ENCODE results near the gene VEGFA. TPM values are rescaled to one million over a fixed set of nuclear protein-coding genes. Genes with fewer than 3 reads are reported as not detected.

The VEGFA gene
- total and polyA plus RNA-seq, 2 experiments from 2014 or later = 10.7 to 241 TPM

DNA sequence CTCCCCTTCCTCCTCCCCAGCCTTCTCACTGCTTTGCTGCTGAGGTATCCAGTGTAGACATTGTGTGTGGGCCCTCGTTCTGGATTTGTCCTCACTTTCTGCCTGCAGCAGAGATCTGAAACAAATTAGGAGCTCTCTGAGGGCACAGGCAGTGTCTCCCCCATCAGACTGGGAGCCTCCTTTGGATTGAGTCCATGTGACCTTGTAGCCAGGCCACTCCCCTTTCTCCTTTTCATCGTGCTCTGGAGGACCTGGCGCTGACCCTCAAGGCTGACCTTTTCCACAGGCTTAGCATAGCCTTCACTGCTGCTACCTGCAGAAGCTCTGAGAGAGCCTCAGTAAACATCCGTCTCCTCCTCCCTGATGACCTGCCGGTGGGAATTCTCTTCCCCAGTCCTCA is 26.2 kb downstream of the VEGFA start:
- H3K9me3 ChIP-seq (ENCODE audit: low read depth) = no peaks in the 10 kb centered on the region
- in situ Hi-C loops (cut with MboI) = no loop called here
- H3K4me3 ChIP-seq = no peak overlapping the region
- no peak overlapping the region for H2AFZ ChIP-seq
- H3K9ac ChIP-seq = no peak overlapping the region
- no peak overlapping the region for H3K27ac ChIP-seq
- no peaks in the 10 kb centered on the region for H3K9me2 ChIP-seq (ENCODE audit: insufficient read depth)
- 84 to 88% methylated on average over 5 of the region's 5 CpGs for WGBS, 2 experiments (ENCODE audit: low coverage in 1 of 2, low lambda C conversion rate in 2 of 2, missing lambda C conversion rate in 2 of 2)
- H3K4me2 ChIP-seq (ENCODE audit: unreplicated experiment) = no peak overlapping the region
- no peaks in the 10 kb centered on the region for H3K79me2 ChIP-seq (ENCODE audit: insufficient read depth)
- DNase-seq = no peak
- TF ChIP-seq EZH2 (IDR thresholded peaks at IDR 0.05; ENCODE audit: insufficient read depth, poor library complexity, severe bottlenecking) (no peak), EZH2phosphoT487 (IDR thresholded peaks at IDR 0.05; ENCODE audit: insufficient read depth, low read depth) (no peak)
- peaks cover 5% of the 10 kb centered on the region for H3K4me1 ChIP-seq (ENCODE audit: insufficient read depth)
- H3K27me3 ChIP-seq (replicated peaks; ENCODE audit: insufficient read depth) = no peaks in the 10 kb centered on the region
- no peaks in the 10 kb centered on the region for H3F3A ChIP-seq (ENCODE audit: insufficient read depth)
- no peaks in the 10 kb centered on the region for H3K36me3 ChIP-seq (ENCODE audit: low read depth)
- no peaks in the 10 kb centered on the region for H4K20me1 ChIP-seq (ENCODE audit: insufficient read depth)

GRCh38 chr6:43796903-43797890 is 27.2 kb downstream of the VEGFA start:
- Histone ChIP-seq H3K27me3 (replicated peaks; ENCODE audit: insufficient read depth) (no peaks in the 10 kb centered on the region), H3K4me1 (ENCODE audit: insufficient read depth) (peaks cover 5% of the 10 kb centered on the region), H3F3A (ENCODE audit: insufficient read depth) (no peaks in the 10 kb centered on the region), H3K9ac (no peak overlapping the region), H2AFZ (no peak overlapping the region), H3K9me3 (ENCODE audit: low read depth) (no peaks in the 10 kb centered on the region), H3K4me2 (ENCODE audit: unreplicated experiment) (no peak overlapping the region), H3K4me3 (no peak overlapping the region), H3K9me2 (ENCODE audit: insufficient read depth) (no peaks in the 10 kb centered on the region), H3K79me2 (ENCODE audit: insufficient read depth) (no peaks in the 10 kb centered on the region), H4K20me1 (ENCODE audit: insufficient read depth) (no peaks in the 10 kb centered on the region), H3K36me3 (ENCODE audit: low read depth) (no peaks in the 10 kb centered on the region), H3K27ac (no peak overlapping the region)
- 83 to 88% methylated on average over 11 of the region's 11 CpGs for WGBS, 2 experiments (ENCODE audit: low coverage in 1 of 2, low lambda C conversion rate in 2 of 2, missing lambda C conversion rate in 2 of 2)
- DNase-seq = no peak
- in situ Hi-C loops (cut with MboI) = no loop called here
- TF ChIP-seq EZH2 (IDR thresholded peaks at IDR 0.05; ENCODE audit: insufficient read depth, poor library complexity, severe bottlenecking) = no peak
- TF ChIP-seq EZH2phosphoT487 (IDR thresholded peaks at IDR 0.05; ENCODE audit: insufficient read depth, low read depth) = no peak

DNA sequence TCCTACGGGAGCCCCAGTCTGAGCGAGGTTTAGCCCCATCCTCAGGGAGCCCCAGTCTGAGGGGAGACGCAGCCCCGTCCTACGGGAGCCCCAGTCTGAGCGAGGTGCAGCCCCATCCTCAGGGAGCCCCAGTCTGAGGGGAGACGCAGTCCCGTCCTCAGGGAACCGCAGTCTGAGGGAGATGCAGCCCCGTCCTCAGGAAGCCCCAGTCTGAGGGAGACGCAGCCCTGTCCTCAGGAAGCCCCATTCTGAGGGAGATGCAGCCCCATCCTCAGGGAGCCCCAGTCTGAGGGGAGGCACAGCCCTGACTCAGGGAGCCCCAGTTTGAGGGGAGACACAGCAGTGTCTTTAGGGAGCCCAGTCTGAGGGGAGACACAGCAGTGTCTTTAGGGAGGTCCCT is 27.9 kb downstream of the VEGFA start:
- no peak for DNase-seq
- Histone ChIP-seq H3K27me3 (replicated peaks; ENCODE audit: insufficient read depth) (no peaks in the 10 kb centered on the region), H3F3A (ENCODE audit: insufficient read depth) (no peaks in the 10 kb centered on the region), H3K4me2 (ENCODE audit: unreplicated experiment) (no peak overlapping the region), H3K27ac (no peak overlapping the region), H3K9me2 (ENCODE audit: insufficient read depth) (no peaks in the 10 kb centered on the region), H3K79me2 (ENCODE audit: insufficient read depth) (no peaks in the 10 kb centered on the region), H2AFZ (no peak overlapping the region), H4K20me1 (ENCODE audit: insufficient read depth) (no peaks in the 10 kb centered on the region), H3K36me3 (ENCODE audit: low read depth) (no peaks in the 10 kb centered on the region), H3K4me1 (ENCODE audit: insufficient read depth) (peaks cover 5% of the 10 kb centered on the region), H3K9ac (no peak overlapping the region), H3K9me3 (ENCODE audit: low read depth) (no peaks in the 10 kb centered on the region), H3K4me3 (no peak overlapping the region)
- WGBS, 2 experiments (ENCODE audit: low coverage in 1 of 2, low lambda C conversion rate in 2 of 2, missing lambda C conversion rate in 2 of 2) = 98 to 100% methylated on average over 5 to 11 of the region's 11 CpGs
- in situ Hi-C loops (cut with MboI) = no loop called here
- no peak for TF ChIP-seq EZH2phosphoT487 (IDR thresholded peaks at IDR 0.05; ENCODE audit: insufficient read depth, low read depth)
- no peak for TF ChIP-seq EZH2 (IDR thresholded peaks at IDR 0.05; ENCODE audit: insufficient read depth, poor library complexity, severe bottlenecking)

- Histone ChIP-seq H3K9me2 (ENCODE audit: insufficient read depth) (no peaks in the 10 kb centered on the region), H2AFZ (no peak overlapping the region), H3K4me2 (ENCODE audit: unreplicated experiment) (peak overlapping the region; percentile 9), H3K9me3 (ENCODE audit: low read depth) (no peaks in the 10 kb centered on the region), H3K27me3 (replicated peaks; ENCODE audit: insufficient read depth) (no peaks in the 10 kb centered on the region), H3K79me2 (ENCODE audit: insufficient read depth) (no peaks in the 10 kb centered on the region), H3K9ac (no peak overlapping the region), H3K4me1 (ENCODE audit: insufficient read depth) (peaks cover 5% of the 10 kb centered on the region), H3K4me3 (no peak overlapping the region), H3K27ac (no peak overlapping the region), H3K36me3 (ENCODE audit: low read depth) (no peaks in the 10 kb centered on the region), H3F3A (ENCODE audit: insufficient read depth) (no peaks in the 10 kb centered on the region), H4K20me1 (ENCODE audit: insufficient read depth) (no peaks in the 10 kb centered on the region)
- in situ Hi-C loops (cut with MboI) = no loop called here
- TF ChIP-seq EZH2phosphoT487 (IDR thresholded peaks at IDR 0.05; ENCODE audit: insufficient read depth, low read depth) (no peak), EZH2 (IDR thresholded peaks at IDR 0.05; ENCODE audit: insufficient read depth, poor library complexity, severe bottlenecking) (no peak)
- WGBS, 2 experiments (ENCODE audit: low coverage in 1 of 2, low lambda C conversion rate in 2 of 2, missing lambda C conversion rate in 2 of 2) = 61 to 65% methylated on average over 10 of the region's 10 CpGs
- DNase-seq = peak; percentile 87
These were observed 28.9 kb downstream of the VEGFA start for GRCh38 chr6:43798688-43799444.

All from GM23248 (cell line).